ENCODE data around the gene ELOVL6.

GRCh38 chr4:110142461-110142860 lies 56.0 kb downstream of the ELOVL6 start:
- no peak for TF ChIP-seq POLR2AphosphoS5 (IDR thresholded peaks at IDR 0.05)
- TF ChIP-seq EP300 (IDR thresholded peaks at IDR 0.05): no peak

All from stomach (tissue), 4 donors.